CD4-positive, alpha-beta T cell treated with Interleukin-1 beta for 1 hour (primary cell): ENCODE measurements around the gene BRI3BP.
"Not testable (repeated sequence)": the region's sequence is repeated elsewhere in the genome, so short reads cannot be mapped to it uniquely, and the experiment has no call there.

Experiments
- DNase-seq, 2 donors: peaks; one replicate each; pipeline ENCODE4 v3.0.0-alpha.2; 2020 to 2022

The BRI3BP gene

GRCh38 chr12:125070112-125070511 lies 76.7 kb downstream of the BRI3BP start:
- DNase-seq = no peak

GRCh38 chr12:125070661-125071390 lies 77.4 kb downstream of the BRI3BP start:
- no peak for DNase-seq

GRCh38 chr12:125071456-125071855 lies 78.0 kb downstream of the BRI3BP start:
- DNase-seq = no peak

- DNase-seq = no peak
These were observed 79.1 kb downstream of the BRI3BP start for GRCh38 chr12:125072496-125072895.

- DNase-seq = not testable (repeated sequence)
These were observed 80.8 kb downstream of the BRI3BP start for GRCh38 chr12:125074294-125074693.

GRCh38 chr12:125076103-125076502 lies 82.7 kb downstream of the BRI3BP start:
- no peak for DNase-seq

GRCh38 chr12:125079084-125079483 lies 85.6 kb downstream of the BRI3BP start:
- DNase-seq = no peak

- no peak for DNase-seq
These were observed 86.5 kb downstream of the BRI3BP start for GRCh38 chr12:125079648-125080645.
